NT2/D1 (cell line): ENCODE data around the gene ADARB2.

Source experiments
- YY1 ChIP-seq: IDR thresholded peaks from 2 replicates; pipeline ENCODE4 v1.6.1; 2011; ENCODE audit not compliant: insufficient read length, insufficient read depth
- ZNF274 ChIP-seq: IDR thresholded peaks from 2 replicates; pipeline ENCODE4 v1.6.1; 2011; ENCODE audit warnings: mild to moderate bottlenecking, low read depth, low read length

DNA sequence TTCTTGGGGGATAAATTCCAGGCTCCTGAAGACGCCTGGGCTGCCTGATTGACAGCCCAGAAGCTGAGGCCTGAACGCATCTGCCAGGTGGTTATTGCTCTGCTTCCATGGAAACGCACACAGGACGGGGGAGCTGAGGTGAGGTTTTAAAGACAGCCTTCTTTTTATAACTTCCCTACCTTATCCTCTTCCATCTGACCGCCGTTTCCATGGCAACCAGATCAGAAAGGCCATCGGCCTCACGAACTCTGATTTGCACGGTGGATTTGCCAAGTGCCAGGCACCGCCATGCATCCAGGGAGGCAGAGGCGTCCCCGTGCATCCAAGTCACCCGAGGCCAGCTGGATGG is 260.9 kb downstream of the ADARB2 start:
- TF ChIP-seq YY1 (no peak), ZNF274 (no peak)
